H9 (cell line): ENCODE data around the gene PRRT2. TPM values are rescaled to one million over a fixed set of nuclear protein-coding genes. Genes with fewer than 3 reads are reported as not detected.

ENCODE experiments used
- DNase-seq: peaks from one replicate; pipeline ENCODE4 v3.0.0-alpha.2; 2017
- H2AFZ ChIP-seq: one replicate; pipeline ENCODE4 v1.6.1; 2013; ENCODE audit warnings: mild to moderate bottlenecking, low read length, control low read depth, moderate library complexity
- H2AK5ac ChIP-seq: 2 replicates; pipeline ENCODE4 v1.6.1; 2013; ENCODE audit warnings: low read length, control low read depth, mixed read lengths; ENCODE audit not compliant: insufficient read length
- H2BK120ac ChIP-seq: one replicate; pipeline ENCODE4 v1.6.1; 2013; ENCODE audit warnings: low read depth, mild to moderate bottlenecking, low read length, control low read depth, inconsistent platforms; ENCODE audit not compliant: poor library complexity, severe bottlenecking
- H2BK12ac ChIP-seq: 2 replicates; pipeline ENCODE4 v1.6.1; 2013; ENCODE audit warnings: low read length, control low read depth, mixed read lengths, low read depth; ENCODE audit not compliant: insufficient read length
- H2BK15ac ChIP-seq: 2 replicates; pipeline ENCODE4 v1.6.1; 2013; ENCODE audit warnings: low read depth, low read length, control low read depth
- H2BK20ac ChIP-seq: one replicate; pipeline ENCODE4 v1.6.1; 2013; ENCODE audit warnings: low read depth, mild to moderate bottlenecking, low read length, control low read depth, inconsistent platforms; ENCODE audit not compliant: poor library complexity, severe bottlenecking
- H2BK5ac ChIP-seq: 2 replicates; pipeline ENCODE4 v1.6.1; 2013; ENCODE audit warnings: low read length, control low read depth, mixed read lengths; ENCODE audit not compliant: insufficient read length
- H3K14ac ChIP-seq: 2 replicates; pipeline ENCODE4 v1.6.1; 2013; ENCODE audit warnings: low read length, control low read depth; ENCODE audit not compliant: insufficient read depth
- H3K18ac ChIP-seq: 2 replicates; pipeline ENCODE4 v1.6.1; 2013; ENCODE audit warnings: low read depth, mild to moderate bottlenecking, mixed read lengths, low read length, control low read depth; ENCODE audit not compliant: insufficient read length
- H3K23ac ChIP-seq: 2 replicates; pipeline ENCODE4 v1.6.1; 2013; ENCODE audit warnings: low read length, control low read depth, mixed read lengths, low read depth; ENCODE audit not compliant: insufficient read length
- H3K23me2 ChIP-seq: 2 replicates; pipeline ENCODE4 v1.6.1; 2013; ENCODE audit warnings: low read depth, mild to moderate bottlenecking, mixed read lengths, low read length, control low read depth; ENCODE audit not compliant: insufficient read length, poor library complexity, severe bottlenecking
- H3K27ac ChIP-seq: 2 replicates; pipeline ENCODE4 v1.5.1; 2013; ENCODE audit warnings: low read length, control low read depth, mixed read lengths, low read depth; ENCODE audit not compliant: insufficient read length
- H3K27me3 ChIP-seq: 2 replicates; pipeline ENCODE4 v1.6.1; 2013; ENCODE audit warnings: low read length, control low read depth, inconsistent platforms; ENCODE audit not compliant: insufficient read depth
- H3K4ac ChIP-seq: 2 replicates; pipeline ENCODE4 v1.6.1; 2013; ENCODE audit warnings: low read depth, mild to moderate bottlenecking, control low read depth, inconsistent platforms, low read length, moderate library complexity
- H3K4me1 ChIP-seq: 2 replicates; pipeline ENCODE4 v1.6.1; 2013; ENCODE audit warnings: low read length, control low read depth, inconsistent platforms; ENCODE audit not compliant: insufficient read depth
- H3K4me2 ChIP-seq: 2 replicates; pipeline ENCODE4 v1.6.1; 2013; ENCODE audit warnings: low read length, control low read depth, mixed read lengths; ENCODE audit not compliant: insufficient read length, insufficient read depth
- H3K56ac ChIP-seq: 2 replicates; pipeline ENCODE4 v1.6.1; 2013; ENCODE audit warnings: low read depth, mild to moderate bottlenecking, mixed read lengths, low read length, control low read depth; ENCODE audit not compliant: insufficient read length
- H3K79me1 ChIP-seq: 2 replicates; pipeline ENCODE4 v1.6.1; 2013; ENCODE audit warnings: low read depth, mild to moderate bottlenecking, moderate library complexity, low read length, control low read depth, inconsistent platforms; ENCODE audit not compliant: insufficient read depth, poor library complexity, severe bottlenecking
- H3K79me2 ChIP-seq: 2 replicates; pipeline ENCODE4 v1.6.1; 2013; ENCODE audit warnings: low read length, control low read depth, inconsistent platforms; ENCODE audit not compliant: insufficient read depth
- H3K9ac ChIP-seq: 2 replicates; pipeline ENCODE4 v1.6.1; 2013; ENCODE audit warnings: low read length, control low read depth, mixed read lengths; ENCODE audit not compliant: insufficient read length; ENCODE audit errors: extremely low read depth
- H3K9me3 ChIP-seq: one replicate; pipeline ENCODE4 v1.6.1; 2013; ENCODE audit warnings: low read depth, low read length, inconsistent platforms; ENCODE audit not compliant: control insufficient read depth
- H3T11ph ChIP-seq: one replicate; pipeline ENCODE4 v1.6.1; 2013; ENCODE audit warnings: mild to moderate bottlenecking, low read length, control low read depth, inconsistent platforms
- H4K20me1 ChIP-seq: one replicate; pipeline ENCODE4 v1.6.1; 2013; ENCODE audit not compliant: control insufficient read depth, insufficient read length, insufficient read depth
- H4K5ac ChIP-seq: 2 replicates; pipeline ENCODE4 v1.6.1; 2013; ENCODE audit warnings: low read depth, mild to moderate bottlenecking, mixed read lengths, low read length, control low read depth; ENCODE audit not compliant: insufficient read length
- H4K8ac ChIP-seq: replicated peaks from 2 replicates; pipeline ENCODE4 v1.6.1; 2013; ENCODE audit warnings: low read length, control low read depth, mixed read lengths, low read depth; ENCODE audit not compliant: insufficient read length
- H4K91ac ChIP-seq: 2 replicates; pipeline ENCODE4 v1.6.1; 2013; ENCODE audit warnings: low read depth, mild to moderate bottlenecking, moderate library complexity, mixed read lengths, low read length, control low read depth; ENCODE audit not compliant: insufficient read length
- H3K27ac Mint-ChIP-seq, 3 experiments: 2 replicates in 2 of 3; 3 replicates in 1 of 3; pipeline ENCODE4 v1.8.0; 2020 to 2021; ENCODE audit warnings: mixed read lengths in 3 of 3, mild to moderate bottlenecking in 1 of 3, moderate library complexity in 1 of 3
- H3K27me3 Mint-ChIP-seq: 2 replicates; pipeline ENCODE4 v1.8.0; 2021; ENCODE audit warnings: low read depth, mild to moderate bottlenecking, moderate library complexity, mixed read lengths
- H3K36me3 Mint-ChIP-seq, 3 experiments: 2 replicates in 2 of 3; 3 replicates in 1 of 3; pipeline ENCODE4 v1.8.0; 2020 to 2021; ENCODE audit warnings: low read depth in 3 of 3, mixed read lengths in 3 of 3; ENCODE audit not compliant: insufficient read depth in 1 of 3
- H3K4me1 Mint-ChIP-seq, 2 experiments: 2 replicates each; pipeline ENCODE4 v1.8.0; 2020; ENCODE audit warnings: mixed read lengths in 2 of 2
- H3K4me3 Mint-ChIP-seq, 2 experiments: 2 replicates in 1 of 2; 3 replicates in 1 of 2; pipeline ENCODE4 v1.8.0; 2020 to 2021; ENCODE audit warnings: mild to moderate bottlenecking in 2 of 2, mixed read lengths in 2 of 2, moderate library complexity in 1 of 2
- H3K9me3 Mint-ChIP-seq, 2 experiments: 2 replicates in 1 of 2; 3 replicates in 1 of 2; pipeline ENCODE4 v1.8.0; 2020; ENCODE audit warnings: mild to moderate bottlenecking in 2 of 2, mixed read lengths in 2 of 2, moderate library complexity in 1 of 2
- WGBS: extraction: QIAGEN DNeasy Blood & Tissue Kit; methylation state at CpG from one replicate; pipeline ENCODE4 v1.1.7; 2013; ENCODE audit warnings: missing lambda C conversion rate, low lambda C conversion rate, mixed read lengths; ENCODE audit not compliant: insufficient read length; ENCODE audit errors: extremely low coverage; 5-methylcytosine and 5-hydroxymethylcytosine counted together
- total RNA-seq: library from RNA; stranded (reverse); gene quantifications from 2 replicates; pipeline ENCODE4 v1.2.1, GENCODE V29; 2021
- TF ChIP-seq, protein P1 (sequence below): fragments of 200-600 bp; sonication (generic); conservative IDR thresholded peaks from 3 replicates; pipeline ENCODE4 v1.8.0; 2021; ENCODE audit warnings: antibody characterized with exemption, mild to moderate bottlenecking

The PRRT2 gene
- total RNA-seq, 1 experiment from 2014 or later: 14.6 TPM

DNA sequence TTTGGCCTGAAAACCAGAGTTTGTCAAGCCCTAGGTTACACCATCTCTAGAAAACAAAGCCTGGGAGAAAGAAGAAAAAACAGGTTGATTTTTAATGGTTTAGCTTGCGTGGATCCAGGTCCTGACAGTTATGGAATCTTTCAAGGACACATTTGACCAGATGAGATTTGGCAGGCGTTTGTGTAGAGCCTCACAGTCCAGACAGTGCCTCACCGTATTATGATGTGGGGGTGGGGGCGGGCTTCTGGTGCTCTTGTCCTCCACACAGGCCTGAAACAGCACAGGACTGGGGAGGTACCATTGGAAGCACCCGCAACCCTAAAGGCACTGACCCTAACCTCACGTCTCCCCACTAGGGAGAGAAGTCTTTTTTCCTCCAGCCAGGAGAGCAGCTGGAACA lies 27.8 kb downstream of the PRRT2 start:
- Histone ChIP-seq H3K4me1 (no peaks in the 10 kb centered on the region), H3K9ac (no peak overlapping the region), H3K56ac (no peak overlapping the region), H2AFZ (no peak overlapping the region), H3K23ac (no peak overlapping the region), H2AK5ac (no peak overlapping the region), H4K5ac (no peak overlapping the region), H3T11ph (no peak overlapping the region), H2BK12ac (no peak overlapping the region), H3K14ac (no peak overlapping the region), H2BK120ac (no peak overlapping the region), H4K8ac (no peak overlapping the region), H3K23me2 (no peaks in the 10 kb centered on the region), H3K27ac (no peak overlapping the region), H3K9me3 (no peaks in the 10 kb centered on the region), H3K27me3 (no peaks in the 10 kb centered on the region), H4K91ac (no peak overlapping the region), H3K4me2 (no peak overlapping the region), H3K79me1 (no peaks in the 10 kb centered on the region), H3K18ac (no peak overlapping the region), H3K79me2 (no peaks in the 10 kb centered on the region), H2BK5ac (no peak overlapping the region), H3K4ac (no peak overlapping the region), H4K20me1 (no peaks in the 10 kb centered on the region), H2BK15ac (no peak overlapping the region), H2BK20ac (no peak overlapping the region)
- Mint-ChIP-seq H3K36me3 (no peaks in the 10 kb centered on the region), H3K4me3 (no peak overlapping the region), H3K4me1 (no peaks in the 10 kb centered on the region), H3K9me3 (no peaks in the 10 kb centered on the region), H3K27ac (no peak overlapping the region), H3K27me3 (no peaks in the 10 kb centered on the region)
- TF ChIP-seq, protein P1, sequence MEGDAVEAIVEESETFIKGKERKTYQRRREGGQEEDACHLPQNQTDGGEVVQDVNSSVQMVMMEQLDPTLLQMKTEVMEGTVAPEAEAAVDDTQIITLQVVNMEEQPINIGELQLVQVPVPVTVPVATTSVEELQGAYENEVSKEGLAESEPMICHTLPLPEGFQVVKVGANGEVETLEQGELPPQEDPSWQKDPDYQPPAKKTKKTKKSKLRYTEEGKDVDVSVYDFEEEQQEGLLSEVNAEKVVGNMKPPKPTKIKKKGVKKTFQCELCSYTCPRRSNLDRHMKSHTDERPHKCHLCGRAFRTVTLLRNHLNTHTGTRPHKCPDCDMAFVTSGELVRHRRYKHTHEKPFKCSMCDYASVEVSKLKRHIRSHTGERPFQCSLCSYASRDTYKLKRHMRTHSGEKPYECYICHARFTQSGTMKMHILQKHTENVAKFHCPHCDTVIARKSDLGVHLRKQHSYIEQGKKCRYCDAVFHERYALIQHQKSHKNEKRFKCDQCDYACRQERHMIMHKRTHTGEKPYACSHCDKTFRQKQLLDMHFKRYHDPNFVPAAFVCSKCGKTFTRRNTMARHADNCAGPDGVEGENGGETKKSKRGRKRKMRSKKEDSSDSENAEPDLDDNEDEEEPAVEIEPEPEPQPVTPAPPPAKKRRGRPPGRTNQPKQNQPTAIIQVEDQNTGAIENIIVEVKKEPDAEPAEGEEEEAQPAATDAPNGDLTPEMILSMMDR: no peak
- DNase-seq: no peak
- no CpG with 5 or more reads among the region's 6 CpGs for WGBS
